K562 (cell line): ENCODE measurements around the gene FSTL3. TPM values are rescaled to one million over a fixed set of nuclear protein-coding genes. Genes with fewer than 3 reads are reported as not detected.

Source experiments
- ATF7 ChIP-seq: fragments of 450-650 bp; IDR thresholded peaks from 2 replicates; pipeline ENCODE4 v1.7.1; 2014; ENCODE audit warnings: mild to moderate bottlenecking, moderate library complexity
- CREB1 ChIP-seq, 2 experiments: sonication (generic) in 1 of 2; formaldehyde crosslinking in 1 of 2; IDR thresholded peaks; 2 replicates each; pipeline versions ENCODE4 v1.6.1 to v1.8.0; 2012 to 2022; ENCODE audit warnings: inconsistent platforms in 1 of 2, mild to moderate bottlenecking in 1 of 2, missing genetic modification reagents in 1 of 2, moderate library complexity in 1 of 2
- DPF2 ChIP-seq: fragments of 450-650 bp; IDR thresholded peaks from 2 replicates; pipeline ENCODE4 v1.6.1; 2016
- FOXK2 ChIP-seq, 2 experiments: fragments of 450-650 bp; IDR thresholded peaks in 1 of 2; conservative IDR thresholded peaks in 1 of 2; 2 replicates each; pipeline ENCODE4 v1.6.1; 2016; ENCODE audit warnings: low read depth in 2 of 2, mild to moderate bottlenecking in 1 of 2
- MXD1 ChIP-seq: fragments of 250-450 bp; sonication (Bioruptor Pico); IDR thresholded peaks from 2 replicates; pipeline ENCODE4 v1.8.0; 2021; ENCODE audit warnings: borderline replicate concordance, mild to moderate bottlenecking, moderate library complexity; ENCODE audit not compliant: poor library complexity, severe bottlenecking
- NRF1 ChIP-seq, 2 experiments: fragments of 450-650 bp; IDR thresholded peaks in 1 of 2; conservative IDR thresholded peaks in 1 of 2; 2 replicates each; pipeline ENCODE4 v1.6.1; 2014; ENCODE audit warnings: mild to moderate bottlenecking in 2 of 2
- PKNOX1 ChIP-seq: fragments of 450-650 bp; IDR thresholded peaks from 2 replicates; pipeline ENCODE4 v1.6.1; 2016
- POLR2AphosphoS5 ChIP-seq: IDR thresholded peaks from 2 replicates; pipeline ENCODE4 v1.6.1; 2011; ENCODE audit warnings: mild to moderate bottlenecking, low read depth, low read length, moderate library complexity; ENCODE audit not compliant: control insufficient read depth, insufficient read depth
- RCOR1 ChIP-seq, 2 experiments: IDR thresholded peaks; 2 replicates each; pipeline ENCODE4 v1.6.1; 2012; ENCODE audit warnings: low read depth in 2 of 2, low read length in 2 of 2, borderline replicate concordance in 1 of 2, improper control_type of control experiment in 1 of 2
- SMARCE1 ChIP-seq: fragments of 450-650 bp; IDR thresholded peaks from 2 replicates; pipeline ENCODE4 v1.7.1; 2016; ENCODE audit warnings: mild to moderate bottlenecking
- THRB ChIP-seq: fragments of 450-650 bp; formaldehyde crosslinking; conservative IDR thresholded peaks from 2 replicates; pipeline ENCODE4 v1.4.0; 2022; ENCODE audit warnings: mild to moderate bottlenecking, missing genetic modification characterization
- USF1 ChIP-seq: sonication (generic); formaldehyde crosslinking; IDR thresholded peaks from 2 replicates; pipeline ENCODE4 v1.9.0; 2022; ENCODE audit warnings: mild to moderate bottlenecking, missing genetic modification reagents
- USF2 ChIP-seq: sonication (generic); formaldehyde crosslinking; IDR thresholded peaks from 2 replicates; pipeline ENCODE4 v1.5.0; 2020; ENCODE audit warnings: missing genetic modification reagents
- VEZF1 ChIP-seq: fragments of 200-800 bp; sonication (Bioruptor generic); IDR thresholded peaks from 2 replicates; pipeline ENCODE4 v1.6.1; 2017; ENCODE audit warnings: missing genetic modification characterization, missing compliant biosample characterization
- ZMIZ1 ChIP-seq, 2 experiments: fragments of 150-350 bp in 1 of 2; IDR thresholded peaks; 2 replicates each; pipeline ENCODE4 v1.6.1; 2012 to 2016; ENCODE audit warnings: low read depth in 2 of 2, low read length in 2 of 2, mild to moderate bottlenecking in 1 of 2, moderate library complexity in 1 of 2
- polyA plus RNA-seq, 8 experiments: library from polyadenylated mRNA; depleted of rRNA in 4 of 8; stranded (reverse) in 5 of 8; unstranded in 3 of 8; fragments of >200 nt; fragmentation: Nextera tagmentation in 2 of 8; fragmentation: Illumina TruSeq in 1 of 8; extraction: Ambion mirVana in 2 of 8; extraction: Trizol in 1 of 8; gene quantifications; 2 replicates each; pipeline versions ENCODE4 v1.2.1 to v1.2.3, GENCODE V29; 2011 to 2014; ENCODE audit warnings: inconsistent platforms in 1 of 8, missing spikeins in 1 of 8
- total RNA-seq, 7 experiments: library from RNA; depleted of rRNA in 6 of 7; stranded (reverse); fragments of >200 nt in 6 of 7; fragmentation: Illumina TruSeq in 2 of 7; extraction: Trizol in 2 of 7; gene quantifications; 2 replicates each; pipeline versions ENCODE4 v1.2.1 to v1.2.3, GENCODE V29; 2011 to 2021; ENCODE audit warnings: low replicate concordance in 1 of 7

The FSTL3 gene
- total and polyA plus RNA-seq, 9 of the 15 experiments (the other 6 are each of a cell fraction or from before 2014, with no cell fraction given), result 0.35 to 6.8 (median 4.2) TPM; not detected in 1

GRCh38 chr19:680287-681028 is 4.3 kb downstream of the FSTL3 start (continued):
- TF ChIP-seq PKNOX1 (peak; percentile 57; the same call in 1 of the 2 replicates), FOXK2 (conservative IDR thresholded peaks at IDR 0.05 in 1 of 2, IDR thresholded peaks at IDR 0.05 in 1 of 2; ENCODE audit: low read depth in 2 of 2) (peak in 1 of 2 experiments; percentile 48; a peak in 2 of 4 replicates), POLR2AphosphoS5 (peak; percentile 67), THRB (CRISPR knock-in tag) (peak; percentile 93), USF2 (CRISPR knock-in tag) (peak; percentile 88), USF1 (CRISPR knock-in tag) (peak; percentile 88), DPF2 (peak; percentile 83), ZMIZ1 (IDR thresholded peaks at IDR 0.05; ENCODE audit: low read depth in 2 of 2, low read length in 2 of 2) (peak in 1 of 2 experiments; percentile 37; a peak in 1 of 4 replicates), RCOR1 (IDR thresholded peaks at IDR 0.05; ENCODE audit: borderline replicate concordance in 1 of 2, low read depth in 2 of 2, low read length in 2 of 2) (peak in 1 of 2 experiments; percentile 65; a peak in 1 of 4 replicates), MXD1 (peak; percentile 32), SMARCE1 (peak; percentile 65), CREB1 (IDR thresholded peaks at IDR 0.05) (peak; percentile 79), CREB1 (CRISPR knock-in tag; IDR thresholded peaks at IDR 0.05) (peak; percentile 83), NRF1 (conservative IDR thresholded peaks at IDR 0.05 in 1 of 2, IDR thresholded peaks at IDR 0.05 in 1 of 2) (peak; percentile 81 to 84), ATF7 (peak; percentile 69; the same call in 1 of the 2 replicates), VEZF1 (CRISPR knock-in tag) (peak; percentile 97)
